Measurements from ENCODE around the gene NME3.

The NME3 gene

DNA sequence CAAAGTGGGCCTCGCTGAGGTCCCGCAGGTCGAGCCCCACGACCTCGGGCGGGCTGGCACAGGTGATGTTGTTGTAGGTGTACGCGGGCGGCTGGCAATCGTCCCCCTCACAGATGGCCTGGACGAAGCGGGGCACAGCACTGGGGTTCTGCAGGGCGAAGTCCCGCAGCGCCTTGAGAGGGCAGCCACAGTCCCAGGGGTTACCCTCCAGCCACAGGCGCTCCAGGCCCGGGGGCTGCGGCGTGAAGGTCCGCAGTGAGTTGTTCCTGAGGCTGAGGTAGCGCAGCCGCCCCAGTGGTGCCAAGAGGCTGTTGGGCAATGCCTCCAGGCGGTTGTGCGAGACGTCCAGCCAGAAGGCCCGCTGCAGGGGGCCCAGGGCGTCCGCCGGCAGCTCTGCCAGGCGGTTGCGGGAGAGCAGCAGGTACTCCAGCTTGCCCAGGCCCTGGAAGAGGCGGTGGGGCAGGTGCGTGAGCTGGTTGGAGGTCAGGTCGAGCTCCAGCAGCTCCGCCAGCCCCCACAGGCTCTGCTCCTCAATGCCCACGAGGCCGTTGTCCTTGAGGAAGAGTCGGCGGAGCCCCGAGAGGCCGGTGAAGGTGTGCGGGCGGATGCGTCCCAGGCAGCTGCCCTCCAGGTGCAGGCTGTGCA lies 19.4 kb upstream of the NME3 start:
- DNase-seq (ENCODE audit: low spot score), result no peak
- TF ChIP-seq, protein P1, sequence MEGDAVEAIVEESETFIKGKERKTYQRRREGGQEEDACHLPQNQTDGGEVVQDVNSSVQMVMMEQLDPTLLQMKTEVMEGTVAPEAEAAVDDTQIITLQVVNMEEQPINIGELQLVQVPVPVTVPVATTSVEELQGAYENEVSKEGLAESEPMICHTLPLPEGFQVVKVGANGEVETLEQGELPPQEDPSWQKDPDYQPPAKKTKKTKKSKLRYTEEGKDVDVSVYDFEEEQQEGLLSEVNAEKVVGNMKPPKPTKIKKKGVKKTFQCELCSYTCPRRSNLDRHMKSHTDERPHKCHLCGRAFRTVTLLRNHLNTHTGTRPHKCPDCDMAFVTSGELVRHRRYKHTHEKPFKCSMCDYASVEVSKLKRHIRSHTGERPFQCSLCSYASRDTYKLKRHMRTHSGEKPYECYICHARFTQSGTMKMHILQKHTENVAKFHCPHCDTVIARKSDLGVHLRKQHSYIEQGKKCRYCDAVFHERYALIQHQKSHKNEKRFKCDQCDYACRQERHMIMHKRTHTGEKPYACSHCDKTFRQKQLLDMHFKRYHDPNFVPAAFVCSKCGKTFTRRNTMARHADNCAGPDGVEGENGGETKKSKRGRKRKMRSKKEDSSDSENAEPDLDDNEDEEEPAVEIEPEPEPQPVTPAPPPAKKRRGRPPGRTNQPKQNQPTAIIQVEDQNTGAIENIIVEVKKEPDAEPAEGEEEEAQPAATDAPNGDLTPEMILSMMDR (IDR thresholded peaks at IDR 0.05; ENCODE audit: borderline replicate concordance, control extremely low read depth, extremely low read depth, insufficient read depth, missing control alignments), result no peak
- in situ Hi-C loops (cut with MboI; ENCODE audit: low sequenced_read_pairs, unreplicated experiment), result no loop called here

DNA sequence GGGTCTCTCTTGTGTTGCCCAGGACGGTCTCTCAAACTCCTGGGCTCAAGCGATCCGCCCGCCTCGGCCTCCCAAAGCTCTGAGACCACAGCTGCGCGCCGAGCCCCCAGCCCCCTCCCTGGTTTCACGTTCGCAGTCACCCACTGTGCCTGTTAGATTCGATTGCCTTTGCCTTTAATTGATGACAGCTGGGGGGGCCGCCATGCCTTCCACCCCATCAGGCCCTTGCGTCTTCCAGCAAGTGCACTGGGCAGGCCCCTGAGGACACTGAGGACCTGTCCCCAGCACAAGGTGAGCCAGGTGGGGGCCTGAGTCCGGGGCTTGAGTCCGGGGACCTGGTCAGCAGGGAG lies 18.9 kb upstream of the NME3 start:
- DNase-seq (ENCODE audit: low spot score), result no peak
- in situ Hi-C loops (cut with MboI; ENCODE audit: low sequenced_read_pairs, unreplicated experiment), result no loop called here
- TF ChIP-seq, protein P1 (IDR thresholded peaks at IDR 0.05; ENCODE audit: borderline replicate concordance, control extremely low read depth, extremely low read depth, insufficient read depth, missing control alignments), result no peak

DNA sequence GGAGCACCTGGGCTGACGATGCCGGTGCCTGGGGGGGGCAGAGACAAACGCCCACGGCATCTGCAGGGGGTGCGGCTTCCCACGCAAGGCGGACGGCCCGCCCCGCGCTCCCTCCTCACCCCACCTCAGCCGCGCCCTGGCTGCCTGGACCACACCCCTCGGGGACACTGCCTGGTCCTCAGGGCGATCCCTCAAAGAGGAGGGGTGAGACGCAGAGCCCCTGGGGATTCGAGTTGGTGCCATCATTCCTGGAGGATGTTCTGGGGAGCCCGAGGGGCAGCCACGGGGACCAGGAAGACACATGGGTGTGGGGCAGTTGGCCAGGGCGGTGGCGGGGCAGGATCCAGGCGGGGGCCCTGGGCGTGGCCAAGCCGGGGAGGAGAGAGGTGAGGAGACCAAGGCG lies 18.3 kb upstream of the NME3 start:
- in situ Hi-C loops (cut with MboI; ENCODE audit: low sequenced_read_pairs, unreplicated experiment), result no loop called here
- no peak for DNase-seq (ENCODE audit: low spot score)
- TF ChIP-seq, protein P1 (IDR thresholded peaks at IDR 0.05; ENCODE audit: borderline replicate concordance, control extremely low read depth, extremely low read depth, insufficient read depth, missing control alignments), result no peak

DNA sequence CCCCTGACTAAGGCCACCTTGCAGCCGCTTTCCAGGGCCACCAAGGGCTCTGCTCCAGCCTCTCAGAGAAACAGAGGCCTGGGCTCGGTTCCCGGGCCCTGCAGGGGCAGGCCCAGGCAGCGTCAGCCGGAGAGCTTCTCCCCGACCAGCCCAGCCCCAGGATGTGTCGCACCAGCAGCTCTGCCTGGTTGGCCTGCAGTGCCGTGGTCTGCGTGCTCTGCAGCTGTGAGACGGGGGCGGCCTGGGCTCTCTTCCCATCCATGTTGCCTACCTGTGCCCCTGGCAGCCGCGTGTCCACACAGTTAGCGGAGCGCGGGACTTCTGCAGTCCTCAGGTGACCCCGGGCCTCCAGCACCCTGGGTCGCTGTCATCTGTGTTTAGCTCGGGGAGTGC lies 17.4 kb upstream of the NME3 start:
- in situ Hi-C loops (cut with MboI; ENCODE audit: low sequenced_read_pairs, unreplicated experiment), result no loop called here

DNA sequence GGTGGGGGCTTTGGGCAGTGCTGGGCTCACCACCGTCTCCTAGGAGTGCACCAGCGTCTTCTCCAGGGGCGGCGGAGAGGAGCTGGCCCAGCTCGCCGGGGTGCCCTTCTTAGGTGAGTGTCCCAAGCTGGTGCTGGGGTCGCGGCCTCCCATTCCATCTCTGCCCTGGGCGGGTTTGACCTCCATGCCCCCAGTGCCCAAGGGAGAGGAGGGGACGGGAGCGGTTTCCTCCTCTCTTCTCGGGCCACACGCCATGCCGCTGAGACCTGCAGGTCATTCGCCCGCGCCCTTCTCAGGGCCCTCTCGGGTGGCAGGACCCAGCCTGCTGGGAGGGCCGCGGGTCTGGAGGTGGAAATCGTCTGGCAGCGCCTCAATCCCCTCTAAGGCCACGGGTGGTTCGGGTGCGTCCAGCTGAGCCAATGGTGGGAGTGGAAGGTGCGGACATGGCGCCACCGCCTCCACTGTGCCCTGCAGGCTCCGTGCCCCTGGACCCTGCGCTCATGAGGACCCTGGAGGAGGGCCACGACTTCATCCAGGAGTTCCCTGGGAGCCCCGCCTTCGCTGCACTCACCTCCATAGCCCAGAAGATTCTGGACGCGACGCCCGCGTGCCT lies 16.9 kb upstream of the NME3 start:
- TF ChIP-seq, protein P1 (IDR thresholded peaks at IDR 0.05; ENCODE audit: borderline replicate concordance, control extremely low read depth, extremely low read depth, insufficient read depth, missing control alignments), result no peak

More for the DNA sequence above, 17.4 kb upstream of the NME3 start:
- no peak for DNase-seq (ENCODE audit: low spot score)
- TF ChIP-seq, protein P1 (IDR thresholded peaks at IDR 0.05; ENCODE audit: borderline replicate concordance, control extremely low read depth, extremely low read depth, insufficient read depth, missing control alignments), result no peak

DNA sequence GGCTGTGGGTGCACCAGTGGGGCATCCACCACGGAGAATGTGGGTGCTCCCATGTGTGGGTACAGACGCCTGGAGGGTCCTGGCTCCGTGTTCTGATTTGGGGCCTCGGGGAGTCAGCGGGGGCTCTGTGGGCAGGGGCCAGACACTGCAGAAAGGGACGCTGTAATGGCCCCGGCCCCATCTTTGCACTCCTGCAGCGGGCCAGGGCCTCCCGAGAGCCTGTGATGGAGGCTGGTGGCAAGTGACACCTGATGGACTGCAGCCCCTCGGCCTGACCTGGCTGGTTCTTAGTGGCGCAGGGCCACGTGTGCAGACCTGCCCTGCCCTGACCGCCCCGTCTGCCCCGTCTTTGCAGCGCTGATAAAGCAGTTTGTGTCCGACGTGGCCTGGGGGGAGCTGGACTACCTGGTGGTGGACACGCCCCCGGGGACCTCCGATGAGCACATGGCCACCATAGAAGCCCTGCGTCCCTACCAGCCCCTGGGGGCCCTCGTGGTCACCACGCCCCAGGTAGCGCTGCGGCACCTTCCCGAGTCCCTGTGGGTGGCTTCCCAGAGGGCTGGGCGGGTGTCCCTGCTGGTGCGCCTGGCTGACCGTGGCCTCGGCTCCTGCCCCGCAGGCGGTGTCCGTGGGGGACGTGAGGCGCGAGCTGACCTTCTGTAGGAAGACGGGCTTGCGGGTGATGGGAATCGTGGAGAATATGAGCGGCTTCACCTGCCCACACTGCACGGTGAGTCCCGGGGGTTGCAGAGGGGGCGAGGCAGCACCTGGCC lies 16.2 kb upstream of the NME3 start:
- in situ Hi-C loops (cut with MboI; ENCODE audit: low sequenced_read_pairs, unreplicated experiment), result no loop called here
- TF ChIP-seq, protein P1 (IDR thresholded peaks at IDR 0.05; ENCODE audit: borderline replicate concordance, control extremely low read depth, extremely low read depth, insufficient read depth, missing control alignments), result no peak
- DNase-seq (ENCODE audit: low spot score), result no peak

More for the DNA sequence above, 16.9 kb upstream of the NME3 start:
- in situ Hi-C loops (cut with MboI; ENCODE audit: low sequenced_read_pairs, unreplicated experiment), result no loop called here
- no peak for DNase-seq (ENCODE audit: low spot score)
